ENCODE measurements around the gene ADO.

GRCh38 chr10:62830679-62831078 lies 26.2 kb downstream of the ADO start:
- no peak for TF ChIP-seq SP1 (IDR thresholded peaks at IDR 0.05)
- TF ChIP-seq HDGF (IDR thresholded peaks at IDR 0.05; ENCODE audit: borderline replicate concordance) = no peak
- TF ChIP-seq FOXA1 (IDR thresholded peaks at IDR 0.05) = no peak
- no peak for TF ChIP-seq TARDBP (IDR thresholded peaks at IDR 0.05)
- TF ChIP-seq SUZ12 (IDR thresholded peaks at IDR 0.05) = no peak
- no peak for TF ChIP-seq CTBP1 (IDR thresholded peaks at IDR 0.05; ENCODE audit: borderline replicate concordance)

Data from HEK293T (cell line).